Astrocyte (in vitro differentiated cells and primary cell): ENCODE measurements around the gene ZC3H18. TPM values are rescaled to one million over a fixed set of nuclear protein-coding genes. Genes with fewer than 3 reads are reported as not detected.

Source experiments
- DNase-seq: peaks from one replicate; pipeline ENCODE4 v3.0.0-alpha.2; 2010; ENCODE audit warnings: low read depth
- FAIRE-seq: peaks from 2 replicates; lab custom pipeline; 2011; peaks lifted over from hg19 to GRCh38; lab: Jason Lieb, UNC
- H2AFZ ChIP-seq: 2 replicates; pipeline ENCODE4 v1.6.0; 2012; ENCODE audit warnings: low read depth, low read length, inconsistent platforms
- H3K27ac ChIP-seq: 2 replicates; pipeline ENCODE4 v1.5.1; 2011; ENCODE audit warnings: low read depth, low read length, inconsistent platforms
- H3K27me3 ChIP-seq: 2 replicates; pipeline ENCODE4 v1.6.0; 2011; ENCODE audit warnings: low read length, inconsistent platforms; ENCODE audit not compliant: insufficient read depth
- H3K36me3 ChIP-seq: 2 replicates; pipeline ENCODE4 v1.5.1; 2011; ENCODE audit warnings: low read length, inconsistent platforms; ENCODE audit not compliant: insufficient read depth
- H3K4me1 ChIP-seq: 2 replicates; pipeline ENCODE4 v1.5.1; 2011; ENCODE audit warnings: low read length, inconsistent platforms; ENCODE audit not compliant: insufficient read depth
- H3K4me2 ChIP-seq: 2 replicates; pipeline ENCODE4 v1.6.0; 2012; ENCODE audit warnings: low read length, inconsistent platforms
- H3K4me3 ChIP-seq: 2 replicates; pipeline ENCODE4 v1.5.1; 2011; ENCODE audit warnings: low read depth, mild to moderate bottlenecking, low read length, inconsistent platforms; ENCODE audit not compliant: insufficient read depth
- H3K79me2 ChIP-seq: 2 replicates; pipeline ENCODE4 v1.6.0; 2012; ENCODE audit warnings: mild to moderate bottlenecking, low read length, inconsistent platforms; ENCODE audit not compliant: insufficient read depth
- H3K9ac ChIP-seq: 2 replicates; pipeline ENCODE4 v1.6.0; 2012; ENCODE audit warnings: mild to moderate bottlenecking, low read length, inconsistent platforms
- H3K9me3 ChIP-seq: 2 replicates; pipeline ENCODE4 v1.5.1; 2012; ENCODE audit warnings: low read depth, mild to moderate bottlenecking, low read length, inconsistent platforms; ENCODE audit not compliant: insufficient read depth
- H4K20me1 ChIP-seq: 2 replicates; pipeline ENCODE4 v1.6.0; 2012; ENCODE audit warnings: low read length, inconsistent platforms; ENCODE audit not compliant: insufficient read depth
- H3K27ac Mint-ChIP-seq: one replicate; pipeline ENCODE4 v1.8.0; 2021; ENCODE audit warnings: mild to moderate bottlenecking, mixed read lengths; ENCODE audit not compliant: unreplicated experiment
- H3K27me3 Mint-ChIP-seq: one replicate; pipeline ENCODE4 v1.8.0; 2021; ENCODE audit warnings: low read depth, mixed read lengths; ENCODE audit not compliant: unreplicated experiment
- H3K36me3 Mint-ChIP-seq: one replicate; pipeline ENCODE4 v1.8.0; 2021; ENCODE audit warnings: low read depth, mixed read lengths; ENCODE audit not compliant: unreplicated experiment
- H3K4me1 Mint-ChIP-seq: one replicate; pipeline ENCODE4 v1.8.0; 2021; ENCODE audit warnings: low read depth, mixed read lengths; ENCODE audit not compliant: unreplicated experiment
- H3K4me3 Mint-ChIP-seq: one replicate; pipeline ENCODE4 v1.8.0; 2021; ENCODE audit warnings: mild to moderate bottlenecking, moderate library complexity, mixed read lengths; ENCODE audit not compliant: unreplicated experiment
- H3K9me3 Mint-ChIP-seq: one replicate; pipeline ENCODE4 v1.8.0; 2021; ENCODE audit warnings: mild to moderate bottlenecking, mixed read lengths; ENCODE audit not compliant: unreplicated experiment
- EZH2 ChIP-seq: IDR thresholded peaks from 2 replicates; pipeline ENCODE4 v1.6.1; 2012; ENCODE audit warnings: mild to moderate bottlenecking, low read length, inconsistent platforms; ENCODE audit not compliant: insufficient read depth
- total RNA-seq: library from RNA; stranded (reverse); gene quantifications from 2 replicates; pipeline ENCODE4 v1.2.1, GENCODE V29; 2021
- TF ChIP-seq, protein P1 (sequence below): IDR thresholded peaks from 2 replicates; pipeline ENCODE4 v1.5.1; 2011; ENCODE audit warnings: low read depth, mild to moderate bottlenecking, inconsistent platforms, low read length, moderate library complexity; ENCODE audit not compliant: insufficient read depth

ZC3H18 gene
- total RNA-seq, 1 donor from 2014 or later = 32.8 TPM

DNA sequence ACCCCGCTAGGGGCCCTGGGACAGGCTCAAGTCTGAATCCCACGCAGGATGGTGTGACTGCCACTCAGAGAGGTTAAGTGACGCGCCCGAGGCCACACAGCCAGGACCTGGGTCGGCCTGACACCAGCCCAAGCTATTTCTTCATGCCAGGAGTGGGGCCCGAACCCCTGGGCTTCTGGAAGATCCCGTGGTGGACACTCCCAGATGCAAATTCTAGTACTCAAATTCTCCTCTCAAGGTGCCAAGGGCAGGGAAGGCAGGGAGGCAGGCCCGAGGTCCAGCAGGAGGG, 73.4 kb downstream of the ZC3H18 start:
- H3K4me1 Mint-ChIP-seq = no peaks in the 10 kb centered on the region
- FAIRE-seq (no peak), DNase-seq (no peak)
- no peak overlapping the region for H3K4me3 Mint-ChIP-seq
- peaks cover 8% of the 10 kb centered on the region for H3K27me3 Mint-ChIP-seq
- no peak overlapping the region for H3K27ac Mint-ChIP-seq
- TF ChIP-seq, protein P1, sequence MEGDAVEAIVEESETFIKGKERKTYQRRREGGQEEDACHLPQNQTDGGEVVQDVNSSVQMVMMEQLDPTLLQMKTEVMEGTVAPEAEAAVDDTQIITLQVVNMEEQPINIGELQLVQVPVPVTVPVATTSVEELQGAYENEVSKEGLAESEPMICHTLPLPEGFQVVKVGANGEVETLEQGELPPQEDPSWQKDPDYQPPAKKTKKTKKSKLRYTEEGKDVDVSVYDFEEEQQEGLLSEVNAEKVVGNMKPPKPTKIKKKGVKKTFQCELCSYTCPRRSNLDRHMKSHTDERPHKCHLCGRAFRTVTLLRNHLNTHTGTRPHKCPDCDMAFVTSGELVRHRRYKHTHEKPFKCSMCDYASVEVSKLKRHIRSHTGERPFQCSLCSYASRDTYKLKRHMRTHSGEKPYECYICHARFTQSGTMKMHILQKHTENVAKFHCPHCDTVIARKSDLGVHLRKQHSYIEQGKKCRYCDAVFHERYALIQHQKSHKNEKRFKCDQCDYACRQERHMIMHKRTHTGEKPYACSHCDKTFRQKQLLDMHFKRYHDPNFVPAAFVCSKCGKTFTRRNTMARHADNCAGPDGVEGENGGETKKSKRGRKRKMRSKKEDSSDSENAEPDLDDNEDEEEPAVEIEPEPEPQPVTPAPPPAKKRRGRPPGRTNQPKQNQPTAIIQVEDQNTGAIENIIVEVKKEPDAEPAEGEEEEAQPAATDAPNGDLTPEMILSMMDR = no peak
- no peak for TF ChIP-seq EZH2
- no peaks in the 10 kb centered on the region for H3K4me1 ChIP-seq
- H3K36me3 Mint-ChIP-seq = peaks cover 9% of the 10 kb centered on the region
- no peaks in the 10 kb centered on the region for H3K9me3 Mint-ChIP-seq
- H3K4me2 ChIP-seq = no peak overlapping the region
- H3K27me3 ChIP-seq = peaks cover 16% of the 10 kb centered on the region
- H3K4me3 ChIP-seq = no peak overlapping the region
- H3K9me3 ChIP-seq = no peaks in the 10 kb centered on the region
- H4K20me1 ChIP-seq = peaks cover 4% of the 10 kb centered on the region
- no peak overlapping the region for H2AFZ ChIP-seq
- no peaks in the 10 kb centered on the region for H3K36me3 ChIP-seq
- no peak overlapping the region for H3K27ac ChIP-seq
- H3K9ac ChIP-seq = no peak overlapping the region
- H3K79me2 ChIP-seq = no peaks in the 10 kb centered on the region

DNA sequence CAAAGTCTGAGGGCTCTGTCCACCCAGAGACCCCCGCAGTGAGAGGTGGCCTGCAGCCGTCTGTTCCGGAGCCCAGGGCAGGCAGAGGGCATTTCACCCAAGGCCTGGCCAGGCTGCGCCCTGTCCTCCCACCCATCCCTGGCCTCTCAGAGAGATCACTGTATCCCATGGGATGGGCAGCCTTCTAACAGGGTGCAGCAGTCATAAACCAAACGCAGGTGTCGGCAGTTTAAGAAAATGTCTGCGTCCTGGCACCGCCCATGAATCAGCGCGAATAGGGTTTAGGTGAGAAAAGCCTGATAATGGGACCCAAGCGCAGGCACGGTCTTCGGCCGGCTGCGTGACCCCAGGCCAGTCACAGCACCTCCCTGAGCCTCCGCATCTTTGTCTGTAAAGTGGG, 75.3 kb downstream of the ZC3H18 start:
- no peaks in the 10 kb centered on the region for H3K36me3 ChIP-seq
- peaks cover 6% of the 10 kb centered on the region for H3K4me1 ChIP-seq
- no peak overlapping the region for H3K4me2 ChIP-seq
- no peak overlapping the region for H3K4me3 ChIP-seq
- H4K20me1 ChIP-seq = peaks cover 19% of the 10 kb centered on the region
- no peak for FAIRE-seq
- no peak overlapping the region for H3K27ac Mint-ChIP-seq
- H3K79me2 ChIP-seq = no peaks in the 10 kb centered on the region
- no peaks in the 10 kb centered on the region for H3K9me3 Mint-ChIP-seq
- TF ChIP-seq, protein P1 = no peak
- TF ChIP-seq EZH2 = no peak
- DNase-seq = no peak
- peaks cover 12% of the 10 kb centered on the region for H3K36me3 Mint-ChIP-seq
- peaks cover 2% of the 10 kb centered on the region for H3K27me3 Mint-ChIP-seq
- H3K27me3 ChIP-seq = peaks cover 2% of the 10 kb centered on the region
- no peaks in the 10 kb centered on the region for H3K9me3 ChIP-seq
- no peak overlapping the region for H3K4me3 Mint-ChIP-seq
- peaks cover 4% of the 10 kb centered on the region for H3K4me1 Mint-ChIP-seq
- H3K27ac ChIP-seq = no peak overlapping the region
- no peak overlapping the region for H2AFZ ChIP-seq
- no peak overlapping the region for H3K9ac ChIP-seq

DNA sequence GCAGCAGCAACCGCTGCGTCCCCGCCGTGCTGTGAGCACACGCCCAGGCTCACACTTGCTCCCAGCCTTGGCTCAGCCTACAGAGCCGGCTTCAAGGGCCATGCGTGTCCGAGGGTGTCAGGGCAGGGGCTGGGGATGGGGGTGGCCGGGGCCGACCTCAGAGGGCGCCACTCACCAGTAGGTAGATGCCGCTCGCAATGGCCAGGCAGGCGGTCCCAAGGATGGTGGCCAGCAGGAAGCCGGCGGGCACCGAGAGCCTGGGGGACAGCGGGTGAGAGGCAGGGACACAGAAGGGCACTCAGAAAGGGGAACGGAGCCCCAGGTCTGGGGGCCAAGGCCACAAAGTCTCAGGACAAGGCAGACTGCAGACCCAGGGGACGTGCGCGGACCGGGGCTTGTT, 75.7 kb downstream of the ZC3H18 start:
- Histone ChIP-seq H2AFZ (no peak overlapping the region), H3K9ac (no peak overlapping the region), H3K27me3 (no peaks in the 10 kb centered on the region), H3K9me3 (no peaks in the 10 kb centered on the region), H3K4me2 (no peak overlapping the region), H3K4me3 (no peak overlapping the region), H3K27ac (no peak overlapping the region), H3K36me3 (no peaks in the 10 kb centered on the region), H3K4me1 (peaks cover 6% of the 10 kb centered on the region), H3K79me2 (no peaks in the 10 kb centered on the region), H4K20me1 (peaks cover 20% of the 10 kb centered on the region)
- TF ChIP-seq, protein P1 = no peak
- no peak for TF ChIP-seq EZH2
- Mint-ChIP-seq H3K27ac (no peak overlapping the region), H3K4me3 (no peak overlapping the region), H3K27me3 (peaks cover 2% of the 10 kb centered on the region), H3K4me1 (peaks cover 4% of the 10 kb centered on the region), H3K36me3 (peaks cover 12% of the 10 kb centered on the region), H3K9me3 (no peaks in the 10 kb centered on the region)
- DNase-seq (no peak), FAIRE-seq (no peak)
